Measurements from ENCODE around the gene INPP5J.

The INPP5J gene

DNA sequence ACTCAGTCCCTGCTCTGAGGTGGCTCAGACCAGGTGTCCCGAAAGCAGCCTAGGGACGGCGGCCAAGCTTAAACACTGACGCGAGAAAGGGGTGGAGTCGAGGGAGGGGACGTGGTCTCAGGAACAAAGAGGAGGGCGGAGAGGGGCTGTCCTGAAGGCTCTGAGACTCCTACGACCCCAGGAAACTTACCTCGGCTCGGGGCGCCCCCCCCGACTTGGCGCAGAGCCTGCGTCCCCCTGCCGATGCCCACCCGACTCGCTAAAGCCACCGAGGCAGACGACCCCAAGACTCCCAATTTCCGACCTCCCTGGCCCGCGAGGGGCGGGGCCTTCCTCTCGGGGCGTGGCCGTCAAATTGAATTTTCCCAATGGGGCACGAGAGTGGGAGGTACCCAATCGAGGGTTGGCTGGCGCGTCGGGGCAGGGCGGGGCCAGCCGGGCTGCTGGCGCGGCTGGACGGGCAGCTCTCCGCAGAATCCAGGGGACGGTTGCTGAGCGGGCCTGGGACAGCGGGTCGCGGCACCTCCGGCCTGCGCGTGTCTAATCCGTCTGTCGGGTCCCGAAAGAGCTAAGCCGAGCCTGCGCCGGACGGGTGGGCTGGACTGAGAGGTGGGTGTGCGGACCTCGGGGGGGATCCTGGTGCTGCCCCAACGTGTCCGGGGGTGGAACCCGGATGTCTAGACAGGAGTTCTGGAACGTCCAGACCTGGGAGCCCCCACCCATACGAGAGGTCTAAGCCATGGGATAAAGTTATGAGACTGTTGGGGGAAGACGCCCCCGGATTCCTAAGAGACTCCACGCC is 41.7 kb upstream of the INPP5J start, which contains the start of gene SMTN:
TSS of gene SMTN (plus strand) at position 471 of the 802 bp plus-strand sequence. CDS start 1,941 bp downstream, outside the sequence.
- Histone ChIP-seq H3K36me3 (ENCODE audit: control insufficient read depth, insufficient read depth, low read length) (no peaks in the 10 kb centered on the region), H3K4me3 (ENCODE audit: insufficient read depth, low read depth, low read length, poor library complexity, severe bottlenecking) (peak within 1 kb of the TSS; percentile 67), H3K27ac (ENCODE audit: insufficient read depth, low read length, poor library complexity, severe bottlenecking) (no peak within 1 kb of the TSS), H3K27me3 (replicated peaks; ENCODE audit: control insufficient read depth, insufficient read depth, low read length, poor library complexity, severe bottlenecking) (no peaks in the 10 kb centered on the region), H3K9me3 (ENCODE audit: control insufficient read depth, low read length) (no peaks in the 10 kb centered on the region), H3K4me1 (ENCODE audit: control insufficient read depth, insufficient read depth, low read length, poor library complexity, severe bottlenecking) (peaks cover 25% of the 10 kb centered on the region)
- DNase-seq: peak; percentile 73 to 83 (median 79)

DNA sequence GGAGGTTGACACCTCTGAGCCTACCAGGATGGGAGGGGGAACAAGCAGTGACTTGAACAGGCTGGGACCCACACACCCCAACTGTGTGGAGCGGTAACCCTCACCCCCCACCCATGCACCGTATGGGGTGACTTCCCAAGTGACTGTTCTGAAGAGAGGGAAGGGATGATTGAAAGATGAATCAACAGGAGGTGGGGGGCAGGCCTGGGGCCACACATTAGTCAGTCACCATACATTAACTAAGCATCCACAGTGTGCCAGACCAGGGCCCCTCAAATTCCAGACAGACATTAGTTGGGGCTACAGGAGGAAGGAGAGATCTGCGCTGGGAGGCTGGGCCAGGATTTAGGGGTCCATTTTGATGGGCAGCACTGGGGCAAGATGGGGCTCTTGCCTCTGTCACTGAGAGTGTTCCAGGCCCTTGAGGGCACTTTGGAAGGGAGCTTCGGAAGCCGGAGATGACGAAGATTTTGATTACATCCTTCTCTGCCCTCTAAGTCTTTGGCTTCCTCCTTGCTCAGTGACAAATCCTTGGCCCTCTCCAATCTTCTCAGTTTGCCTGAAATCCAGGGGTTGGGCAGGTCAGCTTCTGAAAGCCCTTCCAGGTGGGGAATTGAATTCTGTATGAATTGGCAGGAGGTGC is 40.7 kb upstream of the INPP5J start:
- H3K36me3 ChIP-seq (ENCODE audit: control insufficient read depth, insufficient read depth, low read length): no peaks in the 10 kb centered on the region
- no peak for DNase-seq
- no peak overlapping the region for H3K27ac ChIP-seq (ENCODE audit: insufficient read depth, low read length, poor library complexity, severe bottlenecking)
- H3K27me3 ChIP-seq (replicated peaks; ENCODE audit: control insufficient read depth, insufficient read depth, low read length, poor library complexity, severe bottlenecking): no peaks in the 10 kb centered on the region
- H3K4me1 ChIP-seq (ENCODE audit: control insufficient read depth, insufficient read depth, low read length, poor library complexity, severe bottlenecking): peaks cover 25% of the 10 kb centered on the region
- H3K4me3 ChIP-seq (ENCODE audit: insufficient read depth, low read depth, low read length, poor library complexity, severe bottlenecking): no peak overlapping the region
- H3K9me3 ChIP-seq (ENCODE audit: control insufficient read depth, low read length): no peaks in the 10 kb centered on the region

DNA sequence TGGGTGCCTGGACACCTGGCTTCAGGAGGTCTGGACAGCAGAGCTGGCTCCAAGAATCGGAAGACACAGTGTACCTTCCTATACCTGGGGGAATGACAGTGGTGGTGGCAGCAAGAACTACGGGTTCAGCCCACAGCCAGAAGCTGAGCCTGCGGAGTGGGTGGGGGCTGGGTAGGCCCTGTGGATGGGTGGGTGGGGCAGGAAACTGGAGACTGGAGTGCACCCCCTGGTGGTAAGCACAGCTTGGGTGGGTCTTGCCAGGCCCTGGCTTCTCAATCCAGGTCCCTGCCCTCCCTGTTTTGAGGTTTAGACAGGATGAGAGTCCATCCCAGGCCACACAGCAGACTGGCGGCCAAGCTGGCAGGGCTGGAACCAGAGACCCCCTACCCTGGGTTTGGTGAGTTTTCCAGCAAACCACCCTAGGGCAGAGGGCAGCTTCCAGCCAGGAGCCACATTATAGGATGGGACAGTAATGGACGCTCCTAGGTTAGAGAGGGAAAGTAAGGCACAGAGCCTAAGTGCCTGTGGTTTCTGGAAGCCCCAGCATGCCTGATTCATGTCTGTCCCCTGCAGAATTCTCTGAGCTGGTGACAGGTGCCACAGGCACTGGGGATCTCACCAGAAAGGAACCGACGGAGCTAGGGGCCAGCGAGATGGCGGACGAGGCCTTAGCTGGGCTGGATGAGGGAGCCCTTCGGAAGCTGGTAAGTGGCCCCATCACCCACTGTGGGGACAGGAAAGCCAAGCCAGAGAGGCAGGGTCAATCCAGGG is 40.0 kb upstream of the INPP5J start:
- peak in 1 of 3 donors; percentile 20 for DNase-seq
- H3K36me3 ChIP-seq (ENCODE audit: control insufficient read depth, insufficient read depth, low read length): no peaks in the 10 kb centered on the region
- no peaks in the 10 kb centered on the region for H3K9me3 ChIP-seq (ENCODE audit: control insufficient read depth, low read length)
- no peak overlapping the region for H3K27ac ChIP-seq (ENCODE audit: insufficient read depth, low read length, poor library complexity, severe bottlenecking)
- H3K27me3 ChIP-seq (replicated peaks; ENCODE audit: control insufficient read depth, insufficient read depth, low read length, poor library complexity, severe bottlenecking): no peaks in the 10 kb centered on the region
- no peak overlapping the region for H3K4me3 ChIP-seq (ENCODE audit: insufficient read depth, low read depth, low read length, poor library complexity, severe bottlenecking)
- H3K4me1 ChIP-seq (ENCODE audit: control insufficient read depth, insufficient read depth, low read length, poor library complexity, severe bottlenecking): peaks cover 25% of the 10 kb centered on the region

DNA sequence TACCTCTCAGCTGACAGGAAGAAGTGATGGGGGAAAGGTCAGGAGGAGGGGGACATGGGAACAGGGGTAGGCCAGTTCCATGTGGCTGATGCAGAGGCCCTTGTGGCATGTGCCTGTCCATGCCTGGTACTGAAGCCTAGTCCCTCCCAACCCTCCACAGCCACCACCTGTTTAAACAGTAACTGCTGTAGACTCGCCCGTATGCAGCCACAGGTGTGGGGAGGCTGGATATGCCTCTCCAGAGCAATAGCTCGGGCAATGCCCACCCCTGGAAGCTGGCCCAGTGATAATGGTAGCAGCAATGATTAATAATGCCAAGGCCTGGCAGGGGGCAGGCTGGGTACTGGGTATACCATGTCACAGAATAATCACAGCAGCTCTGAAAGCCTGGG is 39.4 kb upstream of the INPP5J start:
- no peaks in the 10 kb centered on the region for H3K27me3 ChIP-seq (replicated peaks; ENCODE audit: control insufficient read depth, insufficient read depth, low read length, poor library complexity, severe bottlenecking)
- H3K27ac ChIP-seq (ENCODE audit: insufficient read depth, low read length, poor library complexity, severe bottlenecking): no peak overlapping the region
- H3K4me3 ChIP-seq (ENCODE audit: insufficient read depth, low read depth, low read length, poor library complexity, severe bottlenecking): no peak overlapping the region
- no peak for DNase-seq
- no peaks in the 10 kb centered on the region for H3K36me3 ChIP-seq (ENCODE audit: control insufficient read depth, insufficient read depth, low read length)
- peaks cover 25% of the 10 kb centered on the region for H3K4me1 ChIP-seq (ENCODE audit: control insufficient read depth, insufficient read depth, low read length, poor library complexity, severe bottlenecking)
- no peaks in the 10 kb centered on the region for H3K9me3 ChIP-seq (ENCODE audit: control insufficient read depth, low read length)

DNA sequence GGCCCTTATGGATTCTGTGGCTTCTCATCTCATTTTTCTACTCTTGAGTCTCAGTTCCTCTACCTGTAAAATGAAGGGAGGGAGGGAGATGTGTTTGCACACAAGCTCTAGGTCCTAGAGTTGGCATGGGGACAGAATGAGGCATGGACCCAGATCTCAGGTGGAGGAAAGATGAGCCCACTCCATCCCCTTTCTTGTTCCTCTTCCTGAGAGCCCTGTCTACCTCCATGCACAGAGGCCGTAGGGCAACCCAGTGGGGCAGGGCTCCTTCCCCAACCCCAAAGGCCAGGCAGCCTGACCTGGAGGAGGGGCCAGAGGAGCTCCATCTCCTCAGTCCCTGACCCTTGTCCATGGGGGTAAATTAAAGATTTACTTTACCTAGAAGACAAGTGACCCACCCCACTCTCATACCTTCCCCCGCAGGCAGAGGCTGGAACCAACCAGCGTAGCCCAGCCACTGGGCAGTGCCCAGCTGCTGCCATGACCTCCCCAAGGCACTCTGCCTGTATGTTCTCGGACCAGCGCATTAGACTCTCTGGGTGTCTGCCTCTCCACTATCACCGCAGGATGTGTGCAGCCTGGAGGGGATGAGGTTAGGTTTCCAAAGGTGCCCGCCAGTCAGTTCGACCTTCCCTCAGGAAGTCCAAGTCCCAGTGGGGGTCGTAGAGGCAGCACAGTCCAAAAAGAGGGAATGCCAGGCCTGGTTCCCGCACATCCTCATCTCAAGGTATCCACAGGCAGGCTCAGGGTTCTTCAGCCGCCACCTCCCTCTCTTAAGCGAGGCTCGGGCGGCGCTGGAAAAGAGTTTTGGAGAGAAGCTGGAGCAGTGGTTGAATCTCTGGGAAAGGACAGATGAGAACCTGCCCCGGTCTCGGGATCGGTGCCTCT is 38.6 kb upstream of the INPP5J start:
- H3K27me3 ChIP-seq (replicated peaks; ENCODE audit: control insufficient read depth, insufficient read depth, low read length, poor library complexity, severe bottlenecking): no peaks in the 10 kb centered on the region
- peak overlapping the region; percentile 78 for H3K4me3 ChIP-seq (ENCODE audit: insufficient read depth, low read depth, low read length, poor library complexity, severe bottlenecking)
- no peaks in the 10 kb centered on the region for H3K36me3 ChIP-seq (ENCODE audit: control insufficient read depth, insufficient read depth, low read length)
- H3K4me1 ChIP-seq (ENCODE audit: control insufficient read depth, insufficient read depth, low read length, poor library complexity, severe bottlenecking): peaks cover 25% of the 10 kb centered on the region
- no peak for DNase-seq
- peak overlapping the region; percentile 40 for H3K27ac ChIP-seq (ENCODE audit: insufficient read depth, low read length, poor library complexity, severe bottlenecking)
- no peaks in the 10 kb centered on the region for H3K9me3 ChIP-seq (ENCODE audit: control insufficient read depth, low read length)

DNA sequence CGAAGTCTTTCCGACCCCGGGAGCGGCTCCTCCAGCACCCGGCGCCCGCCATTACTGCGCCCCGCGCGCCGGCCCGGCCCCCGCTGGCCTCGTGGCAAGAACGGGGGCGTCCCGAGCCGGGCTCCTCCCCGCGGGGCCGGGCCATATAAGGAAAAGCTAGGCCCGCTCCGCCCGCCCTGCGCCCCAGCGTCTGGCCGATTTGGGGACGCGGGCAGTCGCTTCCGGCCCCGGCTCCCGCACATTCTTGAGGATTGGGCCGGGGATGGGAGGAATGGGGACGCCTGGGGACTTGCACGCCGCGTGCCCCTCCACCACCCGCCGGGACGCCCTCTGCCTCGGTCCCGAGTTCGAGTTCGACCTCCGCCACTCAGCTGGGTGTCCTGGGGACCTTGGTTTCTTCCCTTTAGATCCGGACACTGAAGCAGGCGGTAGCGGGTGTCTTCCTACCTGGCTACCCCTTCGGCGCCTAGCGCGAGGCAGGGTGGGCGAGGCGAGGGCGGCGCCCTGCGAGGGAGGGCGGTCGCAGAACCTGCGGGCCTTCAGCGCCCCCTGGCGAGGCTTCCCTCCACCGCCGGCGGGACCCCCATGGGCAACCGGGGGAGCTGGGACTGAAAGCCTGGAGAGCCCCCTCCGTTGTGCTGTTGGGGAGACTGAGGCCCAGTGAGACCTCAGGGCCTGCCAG is 37.8 kb upstream of the INPP5J start:
- DNase-seq: peak; percentile 72 to 81 (median 72)
- Histone ChIP-seq H3K9me3 (ENCODE audit: control insufficient read depth, low read length) (no peaks in the 10 kb centered on the region), H3K27ac (ENCODE audit: insufficient read depth, low read length, poor library complexity, severe bottlenecking) (peak overlapping the region; percentile 76), H3K4me3 (ENCODE audit: insufficient read depth, low read depth, low read length, poor library complexity, severe bottlenecking) (peak overlapping the region; percentile 78), H3K27me3 (replicated peaks; ENCODE audit: control insufficient read depth, insufficient read depth, low read length, poor library complexity, severe bottlenecking) (no peaks in the 10 kb centered on the region), H3K4me1 (ENCODE audit: control insufficient read depth, insufficient read depth, low read length, poor library complexity, severe bottlenecking) (peaks cover 25% of the 10 kb centered on the region), H3K36me3 (ENCODE audit: control insufficient read depth, insufficient read depth, low read length) (no peaks in the 10 kb centered on the region)

DNA sequence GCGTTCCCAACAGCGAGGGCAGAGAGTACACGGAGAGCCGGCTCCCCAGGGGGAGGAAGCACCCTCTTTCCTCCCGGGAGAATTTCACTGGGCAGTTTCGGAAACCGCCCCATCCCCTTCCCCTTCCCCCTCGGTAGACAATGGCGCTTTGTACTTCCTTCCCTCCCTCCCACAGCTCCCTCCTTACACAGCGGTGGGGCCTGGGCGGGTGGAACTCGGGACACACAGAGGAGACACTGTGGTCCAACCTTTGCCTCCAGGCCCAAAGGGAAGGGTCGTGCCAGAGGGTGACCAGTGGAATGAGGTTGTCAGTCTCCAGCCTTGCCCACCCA is 37.3 kb upstream of the INPP5J start:
- peaks cover 24% of the 10 kb centered on the region for H3K4me1 ChIP-seq (ENCODE audit: control insufficient read depth, insufficient read depth, low read length, poor library complexity, severe bottlenecking)
- H3K4me3 ChIP-seq (ENCODE audit: insufficient read depth, low read depth, low read length, poor library complexity, severe bottlenecking): peak overlapping the region; percentile 78
- no peak for DNase-seq
- no peaks in the 10 kb centered on the region for H3K27me3 ChIP-seq (replicated peaks; ENCODE audit: control insufficient read depth, insufficient read depth, low read length, poor library complexity, severe bottlenecking)
- no peaks in the 10 kb centered on the region for H3K36me3 ChIP-seq (ENCODE audit: control insufficient read depth, insufficient read depth, low read length)
- peak overlapping the region; percentile 76 for H3K27ac ChIP-seq (ENCODE audit: insufficient read depth, low read length, poor library complexity, severe bottlenecking)
- no peaks in the 10 kb centered on the region for H3K9me3 ChIP-seq (ENCODE audit: control insufficient read depth, low read length)

DNA sequence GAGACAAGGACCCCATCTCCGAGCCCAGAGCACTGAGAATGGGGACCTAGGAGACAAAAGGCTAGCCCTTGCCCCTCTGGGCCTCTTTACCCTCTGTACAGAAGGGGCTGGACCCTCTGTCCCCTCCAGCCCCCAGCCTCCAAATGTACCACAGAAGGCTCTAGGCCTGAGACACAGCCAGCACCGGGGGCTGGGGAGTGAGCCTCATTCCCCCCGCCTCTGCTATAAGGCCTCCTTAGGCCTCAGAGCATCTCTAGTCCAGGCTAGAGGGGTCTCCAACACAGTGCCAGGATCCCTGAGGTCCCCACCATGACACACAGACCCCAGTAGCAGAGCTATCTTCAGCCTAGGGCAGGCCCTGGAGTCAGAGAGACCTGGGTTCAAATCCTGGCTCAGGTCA is 36.8 kb upstream of the INPP5J start:
- Histone ChIP-seq H3K36me3 (ENCODE audit: control insufficient read depth, insufficient read depth, low read length) (no peaks in the 10 kb centered on the region), H3K4me3 (ENCODE audit: insufficient read depth, low read depth, low read length, poor library complexity, severe bottlenecking) (no peak overlapping the region)

DNA sequence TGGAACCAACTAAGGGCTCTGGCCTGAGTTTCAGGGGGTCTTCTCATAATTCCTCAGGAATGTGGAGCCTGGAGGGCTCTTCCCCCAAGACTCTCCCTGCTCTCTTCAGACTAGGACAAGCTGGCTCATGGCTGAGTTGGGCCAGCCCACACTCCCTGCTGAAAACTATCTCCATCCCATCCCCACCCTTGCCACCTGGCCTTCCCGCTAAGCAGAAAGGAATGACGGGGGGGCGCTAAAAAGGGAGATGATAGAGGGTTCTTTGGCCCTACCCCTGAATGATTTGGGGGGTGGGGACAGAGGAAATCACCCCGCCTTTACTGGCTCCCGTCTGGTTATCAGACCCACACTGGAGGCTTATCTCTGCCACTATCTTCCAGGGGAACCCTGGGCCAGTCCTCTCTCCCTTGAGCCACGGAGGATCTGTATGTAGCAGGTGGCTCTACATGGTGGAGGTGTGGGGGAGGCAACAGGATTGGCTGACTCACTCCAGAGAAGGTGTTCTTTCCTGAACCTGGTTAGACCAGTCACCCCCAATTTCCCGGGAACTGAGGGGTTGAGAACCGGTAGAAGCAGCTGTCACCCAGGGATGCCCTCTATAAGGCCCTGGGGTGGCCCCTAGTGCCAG is 35.9 kb upstream of the INPP5J start:
- no peaks in the 10 kb centered on the region for H3K27me3 ChIP-seq (replicated peaks; ENCODE audit: control insufficient read depth, insufficient read depth, low read length, poor library complexity, severe bottlenecking)
- no peak overlapping the region for H3K4me3 ChIP-seq (ENCODE audit: insufficient read depth, low read depth, low read length, poor library complexity, severe bottlenecking)
- peaks cover 16% of the 10 kb centered on the region for H3K4me1 ChIP-seq (ENCODE audit: control insufficient read depth, insufficient read depth, low read length, poor library complexity, severe bottlenecking)
- H3K36me3 ChIP-seq (ENCODE audit: control insufficient read depth, insufficient read depth, low read length): no peaks in the 10 kb centered on the region
- no peaks in the 10 kb centered on the region for H3K9me3 ChIP-seq (ENCODE audit: control insufficient read depth, low read length)
- no peak overlapping the region for H3K27ac ChIP-seq (ENCODE audit: insufficient read depth, low read length, poor library complexity, severe bottlenecking)
- DNase-seq: no peak

More for the DNA sequence above, 36.8 kb upstream of the INPP5J start:
- peaks cover 22% of the 10 kb centered on the region for H3K4me1 ChIP-seq (ENCODE audit: control insufficient read depth, insufficient read depth, low read length, poor library complexity, severe bottlenecking)
- H3K9me3 ChIP-seq (ENCODE audit: control insufficient read depth, low read length): no peaks in the 10 kb centered on the region
- no peak overlapping the region for H3K27ac ChIP-seq (ENCODE audit: insufficient read depth, low read length, poor library complexity, severe bottlenecking)
- no peak for DNase-seq
- no peaks in the 10 kb centered on the region for H3K27me3 ChIP-seq (replicated peaks; ENCODE audit: control insufficient read depth, insufficient read depth, low read length, poor library complexity, severe bottlenecking)

Data from effector memory CD4-positive, alpha-beta T cell (primary cell).